Measurements from ENCODE around the gene PTPN3.
A peak's percentile ranks its signal among the peaks of the same experiment; 100 is the strongest.
"Not testable (repeated sequence)": the region's sequence is repeated elsewhere in the genome, so short reads cannot be mapped to it uniquely, and the experiment has no call there.

PTPN3 gene, protein sequence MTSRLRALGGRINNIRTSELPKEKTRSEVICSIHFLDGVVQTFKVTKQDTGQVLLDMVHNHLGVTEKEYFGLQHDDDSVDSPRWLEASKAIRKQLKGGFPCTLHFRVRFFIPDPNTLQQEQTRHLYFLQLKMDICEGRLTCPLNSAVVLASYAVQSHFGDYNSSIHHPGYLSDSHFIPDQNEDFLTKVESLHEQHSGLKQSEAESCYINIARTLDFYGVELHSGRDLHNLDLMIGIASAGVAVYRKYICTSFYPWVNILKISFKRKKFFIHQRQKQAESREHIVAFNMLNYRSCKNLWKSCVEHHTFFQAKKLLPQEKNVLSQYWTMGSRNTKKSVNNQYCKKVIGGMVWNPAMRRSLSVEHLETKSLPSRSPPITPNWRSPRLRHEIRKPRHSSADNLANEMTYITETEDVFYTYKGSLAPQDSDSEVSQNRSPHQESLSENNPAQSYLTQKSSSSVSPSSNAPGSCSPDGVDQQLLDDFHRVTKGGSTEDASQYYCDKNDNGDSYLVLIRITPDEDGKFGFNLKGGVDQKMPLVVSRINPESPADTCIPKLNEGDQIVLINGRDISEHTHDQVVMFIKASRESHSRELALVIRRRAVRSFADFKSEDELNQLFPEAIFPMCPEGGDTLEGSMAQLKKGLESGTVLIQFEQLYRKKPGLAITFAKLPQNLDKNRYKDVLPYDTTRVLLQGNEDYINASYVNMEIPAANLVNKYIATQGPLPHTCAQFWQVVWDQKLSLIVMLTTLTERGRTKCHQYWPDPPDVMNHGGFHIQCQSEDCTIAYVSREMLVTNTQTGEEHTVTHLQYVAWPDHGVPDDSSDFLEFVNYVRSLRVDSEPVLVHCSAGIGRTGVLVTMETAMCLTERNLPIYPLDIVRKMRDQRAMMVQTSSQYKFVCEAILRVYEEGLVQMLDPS

GRCh38 chr9:109498195-109499092 is at the start of gene PTPN3:
Gene PTPN3 (minus strand): TSS chr9:109498307. CDS start chr9:109463434, 34,873 bp downstream.
- peak; percentile 44 for DNase-seq

DNA sequence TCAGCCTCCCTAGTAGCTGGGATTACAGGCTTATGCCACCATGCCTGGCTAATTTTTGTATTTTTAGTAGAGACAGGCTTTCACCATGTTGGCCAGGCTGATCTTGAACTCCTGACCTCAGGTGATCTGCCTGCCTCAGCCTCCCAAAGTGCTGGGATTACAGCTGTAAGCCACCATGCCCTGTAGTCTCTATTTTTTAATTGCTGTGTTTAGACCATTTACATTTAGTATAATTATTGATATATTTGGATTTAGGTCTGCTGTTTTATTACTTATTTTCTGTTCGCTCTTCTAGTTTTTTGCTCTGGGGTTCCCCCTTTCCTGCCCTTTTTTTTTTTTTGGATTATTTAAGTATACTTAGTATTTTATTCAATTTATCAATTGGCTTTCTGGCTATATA is 46.8 kb upstream of the PTPN3 start:
- not testable (repeated sequence) for DNase-seq

- DNase-seq: no peak
These were observed 44.8 kb upstream of the PTPN3 start for GRCh38 chr9:109542922-109543321.

DNA sequence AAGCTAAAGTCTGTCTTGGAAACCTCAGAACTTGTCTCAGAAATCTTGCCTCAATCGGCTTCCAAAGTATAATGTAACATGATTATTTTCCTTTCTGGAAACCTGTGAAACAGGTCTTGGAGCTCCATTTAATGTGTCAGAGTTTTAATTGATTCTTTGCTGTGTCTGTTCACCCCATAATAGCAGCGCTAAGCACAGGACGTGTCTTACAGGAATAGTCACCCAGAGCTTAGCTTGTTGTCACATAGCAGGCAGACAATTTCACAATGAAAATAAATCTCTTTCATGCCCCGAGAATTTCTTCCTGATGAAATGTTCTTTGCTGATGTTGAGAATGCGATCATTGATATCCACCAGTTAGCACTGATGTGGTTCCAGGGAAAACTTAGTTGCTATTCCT is 40.2 kb upstream of the PTPN3 start:
- DNase-seq: no peak

DNA sequence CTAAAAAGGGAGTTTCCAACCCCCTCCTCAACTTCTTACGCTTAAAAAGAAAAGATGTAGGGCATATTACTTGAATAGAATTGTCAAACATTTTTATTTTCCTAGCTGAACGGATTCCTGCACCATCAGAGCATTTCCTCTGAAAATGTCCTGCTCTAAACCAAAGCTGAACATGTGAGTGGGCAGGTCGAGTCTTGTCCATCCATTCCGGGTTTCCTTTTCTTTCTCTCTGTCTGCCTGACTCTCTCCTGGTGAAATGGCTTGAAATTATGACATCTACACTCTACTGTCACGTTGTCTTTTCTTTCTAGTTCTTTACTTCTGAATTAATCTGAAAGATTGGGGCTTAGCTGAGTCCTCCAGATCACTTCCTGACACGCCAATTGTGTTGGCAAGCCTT is 39.2 kb upstream of the PTPN3 start:
- no peak for DNase-seq

DNA sequence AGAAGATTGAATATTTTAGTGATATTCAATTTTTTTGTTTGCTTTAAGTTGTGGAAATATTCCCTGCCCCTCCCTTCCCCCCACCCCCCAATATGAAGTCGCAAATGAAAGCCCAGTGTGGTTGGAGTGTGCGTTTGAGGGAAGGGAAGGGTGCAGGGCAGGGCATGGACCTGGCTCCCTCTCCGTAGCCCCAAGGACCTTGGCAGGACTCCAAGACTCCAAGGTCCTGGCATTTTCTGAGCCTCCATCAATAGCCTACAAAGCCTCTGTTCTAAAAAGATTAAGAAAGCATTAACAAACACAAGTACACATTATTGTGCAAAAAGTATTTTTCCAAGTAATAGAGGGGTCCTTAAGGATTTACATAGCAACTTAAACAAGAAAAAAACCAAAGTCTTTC is 38.8 kb upstream of the PTPN3 start:
- no peak for DNase-seq

GRCh38 chr9:109535365-109535764 is 37.3 kb upstream of the PTPN3 start:
- DNase-seq: no peak

DNA sequence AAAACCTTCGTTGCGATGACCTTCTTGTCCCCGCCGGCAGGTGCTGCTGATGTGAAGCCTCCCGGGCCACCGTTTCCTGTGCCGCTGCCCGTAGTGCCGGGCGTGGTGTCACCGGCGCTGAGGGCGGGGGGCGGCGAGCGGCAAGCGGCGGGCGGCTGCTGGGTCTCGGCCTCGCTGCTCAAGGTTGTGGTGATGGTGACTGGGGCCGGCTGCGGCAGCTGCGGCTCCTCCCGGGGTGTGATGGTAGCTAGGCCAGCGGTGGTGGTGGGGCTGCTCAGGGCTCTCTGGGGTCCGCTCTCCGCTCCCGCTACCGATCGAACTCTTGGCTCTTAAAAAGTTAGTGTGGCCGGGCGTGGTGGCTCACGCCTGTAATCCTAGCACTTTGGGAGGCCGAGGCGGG is 36.0 kb upstream of the PTPN3 start:
- DNase-seq: no peak

DNA sequence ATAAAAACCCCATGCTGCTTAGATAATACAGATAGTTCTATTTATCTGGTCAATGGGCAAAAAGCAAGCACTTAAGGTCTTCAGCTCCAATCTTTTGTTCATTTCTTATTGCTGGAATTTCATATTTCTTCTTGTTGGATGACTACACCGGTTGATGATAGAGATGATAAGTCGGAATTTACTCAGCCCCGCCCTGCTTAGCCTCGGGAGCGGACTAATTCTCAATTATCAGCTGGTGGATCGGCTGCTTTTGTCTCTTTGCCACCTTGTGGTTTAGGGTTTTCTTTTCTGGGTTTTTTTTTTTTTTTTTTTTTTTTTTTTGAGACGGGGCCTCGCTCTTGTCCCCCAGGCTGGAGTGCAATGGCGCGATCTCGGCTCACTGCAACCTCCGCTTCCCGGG is 34.5 kb upstream of the PTPN3 start:
- DNase-seq: not testable (repeated sequence)

GRCh38 chr9:109522106-109522505 is 24.0 kb upstream of the PTPN3 start:
- no peak for DNase-seq

GRCh38 chr9:109520475-109521132 is 22.5 kb upstream of the PTPN3 start:
- DNase-seq: peak; percentile 92

DNA sequence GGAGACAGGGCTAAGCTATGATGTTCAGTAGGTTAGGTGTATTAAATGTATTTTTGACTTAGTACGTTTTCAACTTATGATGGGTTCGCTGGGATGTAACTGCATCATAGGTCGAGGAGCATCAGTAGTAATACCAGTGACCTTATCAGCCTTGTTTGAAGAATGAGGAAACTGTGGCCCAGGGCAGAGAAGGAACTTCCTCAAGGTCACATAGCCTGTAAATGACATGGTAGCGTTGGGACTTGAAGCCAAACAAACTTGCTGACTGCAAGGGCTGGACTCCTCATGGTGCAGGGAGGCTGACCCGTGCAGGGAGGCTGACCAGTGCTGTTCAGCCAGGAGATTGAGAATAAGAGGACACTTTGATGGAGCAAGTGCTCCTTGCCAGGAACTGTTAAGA is 21.3 kb upstream of the PTPN3 start:
- DNase-seq: no peak

- DNase-seq: no peak
These were observed 20.7 kb upstream of the PTPN3 start for GRCh38 chr9:109518621-109519335.

DNA sequence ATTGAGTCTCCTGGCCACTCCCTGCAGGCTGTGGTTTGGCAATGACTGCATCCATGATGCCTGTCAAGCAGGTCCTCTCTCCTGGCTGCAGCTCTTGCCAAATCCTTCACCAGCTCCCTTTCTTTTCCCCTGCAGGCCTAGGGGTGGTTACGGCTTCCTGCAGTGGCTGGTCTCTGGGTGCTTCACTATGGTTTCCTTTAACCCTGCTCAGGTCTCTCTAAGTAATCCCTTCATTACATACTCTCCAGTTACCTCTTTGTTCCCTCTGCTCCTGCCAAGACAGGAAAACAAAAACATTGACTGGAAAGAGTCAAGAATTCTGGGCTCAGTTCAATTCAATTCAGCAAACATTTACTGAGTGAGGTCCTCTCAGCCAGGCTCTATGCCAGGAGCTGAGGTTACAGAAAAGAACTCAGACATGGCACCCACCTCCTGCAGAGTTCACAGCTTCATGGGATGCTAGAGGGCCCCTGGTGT is 19.8 kb upstream of the PTPN3 start:
- DNase-seq: no peak

DNA sequence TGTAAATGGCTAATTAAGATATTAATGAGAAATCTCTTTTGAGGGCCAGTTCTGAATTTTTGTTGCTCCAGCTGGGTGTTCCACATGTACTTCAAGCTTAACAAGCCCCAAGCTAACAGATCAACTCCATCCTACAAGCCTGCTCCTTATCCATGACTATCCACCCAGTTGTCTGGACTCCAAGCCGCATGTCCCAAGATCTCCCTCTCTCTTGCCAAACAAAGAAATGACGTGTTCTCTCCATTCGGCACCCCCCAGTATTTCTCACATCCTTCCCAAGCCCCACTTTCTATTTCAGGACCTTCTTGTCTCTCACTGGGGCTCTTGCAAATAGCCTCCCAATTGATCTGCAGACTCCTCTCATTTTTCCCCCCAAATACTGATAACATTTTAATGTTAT is 15.8 kb upstream of the PTPN3 start:
- DNase-seq: no peak

DNA sequence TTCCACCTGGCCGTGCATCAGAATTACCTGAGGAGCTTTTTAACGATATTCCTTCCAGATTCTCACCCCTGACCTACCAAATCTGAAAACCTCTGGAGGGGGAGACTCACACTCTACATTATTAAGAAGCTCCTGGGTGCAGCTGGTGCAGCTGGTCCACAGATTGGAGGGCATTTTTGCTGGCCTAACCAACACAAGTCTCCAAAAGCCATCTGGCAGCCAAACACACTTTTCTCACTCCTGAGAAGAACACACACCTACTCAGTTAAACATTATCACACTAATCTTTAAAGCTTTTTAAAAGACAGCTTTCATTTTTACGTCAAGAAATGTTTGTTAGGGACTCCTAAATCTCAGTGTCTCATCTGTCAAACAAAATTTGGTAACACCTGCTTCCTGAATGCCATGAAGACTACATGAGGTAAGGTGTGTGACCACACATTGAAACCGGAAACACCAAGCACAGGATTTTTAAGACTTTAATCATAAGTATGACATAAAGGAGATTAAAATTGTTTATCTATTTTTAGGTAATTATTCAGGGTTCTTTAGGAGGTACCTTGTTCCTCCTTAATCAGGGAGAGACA is 14.2 kb upstream of the PTPN3 start:
- no peak for DNase-seq

DNA sequence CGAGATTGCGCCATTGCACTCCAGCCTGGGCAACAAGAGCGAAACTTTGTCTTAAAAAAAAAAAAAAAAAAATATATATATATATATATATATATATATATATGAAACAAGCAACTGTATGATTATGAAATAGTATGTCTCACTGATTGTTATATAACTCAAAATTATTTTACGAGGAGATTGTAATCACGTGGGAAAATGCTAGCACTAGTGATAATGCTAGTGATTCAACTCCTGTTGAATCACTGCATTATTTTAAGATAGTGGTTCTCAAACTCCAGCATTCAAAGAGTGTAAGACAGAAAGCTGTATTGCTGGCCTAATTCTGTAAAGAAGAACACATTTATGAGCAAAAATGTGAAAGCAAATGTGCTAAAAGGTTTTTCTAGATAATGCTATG is 12.4 kb upstream of the PTPN3 start:
- no peak for DNase-seq

GRCh38 chr9:109510042-109510441 is 11.9 kb upstream of the PTPN3 start:
- not testable (repeated sequence) for DNase-seq

- no peak for DNase-seq
These were observed 11.5 kb upstream of the PTPN3 start for GRCh38 chr9:109509611-109510010.

- no peak for DNase-seq
These were observed 9.3 kb upstream of the PTPN3 start for GRCh38 chr9:109507421-109507838.

GRCh38 chr9:109506097-109506712 is 8.1 kb upstream of the PTPN3 start:
- no peak for DNase-seq
